BE2C (cell line): ENCODE measurements around the gene KRT10.
"Not testable (repeated sequence)": the region's sequence is repeated elsewhere in the genome, so short reads cannot be mapped to it uniquely, and the experiment has no call there.

Source experiments
- DNase-seq: peaks from one replicate; pipeline ENCODE4 v3.0.0-alpha.2; 2020
- H3K27me3 ChIP-seq: fragments of 250-450 bp; sonication (Bioruptor Pico); 2 replicates; pipeline ENCODE4 v1.5.1; 2020; ENCODE audit warnings: mild to moderate bottlenecking
- H3K36me3 ChIP-seq: fragments of 250-450 bp; sonication (Bioruptor Pico); 2 replicates; pipeline ENCODE4 v1.5.1; 2020; ENCODE audit warnings: mild to moderate bottlenecking
- H3K4me1 ChIP-seq: fragments of 250-450 bp; sonication (Bioruptor Pico); 2 replicates; pipeline ENCODE4 v1.5.1; 2020
- H3K4me3 ChIP-seq: 2 replicates; pipeline ENCODE4 v1.5.1; 2011; ENCODE audit warnings: low read depth, low read length
- H3K9me3 ChIP-seq: fragments of 250-450 bp; sonication (Bioruptor Pico); 2 replicates; pipeline ENCODE4 v1.5.1; 2020
- CTCF ChIP-seq: IDR thresholded peaks from 2 replicates; pipeline ENCODE4 v1.5.1; 2012; ENCODE audit warnings: mild to moderate bottlenecking, low read depth, low read length

Gene KRT10

DNA sequence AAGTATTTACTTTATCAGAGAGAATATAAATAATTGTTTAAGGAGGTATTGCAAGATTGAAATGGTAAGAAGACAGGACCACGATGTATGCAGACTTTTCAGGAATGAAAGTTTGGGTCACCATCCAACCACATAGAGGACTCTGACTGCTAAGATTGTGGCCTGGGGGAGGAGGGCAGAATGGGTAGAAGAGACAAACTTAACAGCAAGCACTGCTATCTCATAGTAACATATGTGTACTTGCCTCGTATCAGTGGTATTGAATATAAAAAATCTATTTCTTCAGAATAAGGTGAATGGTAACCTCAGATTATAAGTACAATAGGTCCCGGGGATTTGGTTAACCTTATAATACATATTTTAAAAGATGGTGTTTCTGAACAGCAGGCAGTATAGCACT is 5.8 kb downstream of the KRT10 start:
- no peaks in the 10 kb centered on the region for H3K36me3 ChIP-seq
- H3K4me1 ChIP-seq, result no peaks in the 10 kb centered on the region
- no peaks in the 10 kb centered on the region for H3K9me3 ChIP-seq
- no peak overlapping the region for H3K4me3 ChIP-seq
- TF ChIP-seq CTCF, result no peak
- peaks cover 4% of the 10 kb centered on the region for H3K27me3 ChIP-seq
- DNase-seq, result no peak

DNA sequence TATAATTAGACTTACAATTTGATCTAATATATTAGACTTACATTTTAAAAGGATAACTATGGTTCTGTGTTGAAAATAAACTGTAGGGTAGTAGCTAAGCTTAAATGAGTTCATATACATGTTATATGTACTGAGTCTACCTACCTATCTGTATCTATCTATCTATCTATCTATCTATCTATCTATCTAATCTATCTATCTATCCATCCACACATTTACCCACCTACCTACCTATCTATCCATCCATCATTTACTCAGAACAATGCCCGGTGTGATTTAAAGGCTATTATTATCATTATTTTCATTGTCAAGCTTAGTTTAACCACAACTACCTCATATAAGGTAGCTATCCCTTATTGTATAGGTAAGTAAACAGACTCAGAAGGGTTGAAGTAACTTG is 7.0 kb downstream of the KRT10 start:
- no peak for DNase-seq
- no peak overlapping the region for H3K4me3 ChIP-seq
- no peaks in the 10 kb centered on the region for H3K9me3 ChIP-seq
- TF ChIP-seq CTCF, result no peak
- H3K36me3 ChIP-seq, result no peaks in the 10 kb centered on the region
- H3K27me3 ChIP-seq, result peaks cover 14% of the 10 kb centered on the region
- H3K4me1 ChIP-seq, result no peaks in the 10 kb centered on the region

GRCh38 chr17:40814657-40815056 is 7.8 kb downstream of the KRT10 start:
- peaks cover 21% of the 10 kb centered on the region for H3K27me3 ChIP-seq
- H3K9me3 ChIP-seq, DNase-seq, H3K36me3 ChIP-seq, H3K4me3 ChIP-seq, H3K4me1 ChIP-seq: not testable (repeated sequence)

GRCh38 chr17:40813804-40814203 is 8.6 kb downstream of the KRT10 start:
- peaks cover 27% of the 10 kb centered on the region for H3K27me3 ChIP-seq
- no peaks in the 10 kb centered on the region for H3K4me1 ChIP-seq
- no peak overlapping the region for H3K4me3 ChIP-seq
- no peaks in the 10 kb centered on the region for H3K9me3 ChIP-seq
- DNase-seq, result no peak
- no peaks in the 10 kb centered on the region for H3K36me3 ChIP-seq
- no peak for TF ChIP-seq CTCF

DNA sequence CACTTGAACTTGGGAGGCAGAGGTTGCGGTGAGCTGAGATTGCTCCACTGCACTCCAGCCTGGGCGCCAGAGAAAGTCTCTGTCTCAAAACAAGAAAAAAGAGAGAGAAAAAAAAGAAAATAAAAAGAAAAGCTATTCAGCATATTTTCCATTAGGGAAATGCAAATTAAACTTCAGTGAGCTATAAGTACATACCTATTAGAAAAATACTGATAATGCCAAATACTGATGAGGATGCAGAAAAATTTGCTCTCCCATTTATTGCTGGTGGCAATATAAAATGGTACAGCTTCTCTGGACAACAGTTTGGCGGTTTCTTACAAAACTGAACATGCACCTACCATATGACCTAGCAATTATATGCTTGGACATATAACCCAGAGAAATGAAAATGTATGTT is 9.8 kb downstream of the KRT10 start:
- Histone ChIP-seq H3K36me3 (no peaks in the 10 kb centered on the region), H3K27me3 (peaks cover 36% of the 10 kb centered on the region), H3K4me1 (no peaks in the 10 kb centered on the region), H3K9me3 (no peaks in the 10 kb centered on the region), H3K4me3 (no peak overlapping the region)
- TF ChIP-seq CTCF, result no peak
- DNase-seq, result no peak

- no peak for DNase-seq
- Histone ChIP-seq H3K4me1 (no peaks in the 10 kb centered on the region), H3K4me3 (no peak overlapping the region), H3K27me3 (peaks cover 57% of the 10 kb centered on the region), H3K9me3 (no peaks in the 10 kb centered on the region), H3K36me3 (no peaks in the 10 kb centered on the region)
- no peak for TF ChIP-seq CTCF
Measured at GRCh38 chr17:40810494-40810893, 11.9 kb downstream of the KRT10 start.

- H3K9me3 ChIP-seq, result no peaks in the 10 kb centered on the region
- H3K4me1 ChIP-seq, result no peaks in the 10 kb centered on the region
- no peak for DNase-seq
- no peak for TF ChIP-seq CTCF
- H3K36me3 ChIP-seq, result no peaks in the 10 kb centered on the region
- peaks cover 64% of the 10 kb centered on the region for H3K27me3 ChIP-seq
- no peak overlapping the region for H3K4me3 ChIP-seq
Measured at GRCh38 chr17:40809721-40810421, 12.5 kb downstream of the KRT10 start.
